ENCODE measurements around the gene SLC26A6.

DNA sequence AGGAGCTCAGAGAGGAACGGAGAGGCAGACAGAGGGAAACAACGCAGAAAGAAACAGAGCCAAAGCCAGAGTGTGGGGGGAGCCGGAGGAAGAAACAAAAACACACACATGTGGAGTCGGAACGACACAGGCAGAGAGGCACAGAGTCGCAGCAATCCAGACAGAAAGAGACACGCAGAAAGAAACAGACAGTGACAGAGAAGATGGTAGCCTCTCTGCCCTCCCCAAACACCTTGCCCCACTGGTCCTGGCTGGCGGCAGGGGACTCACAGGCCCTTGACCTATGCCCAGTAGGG is 48.7 kb upstream of the SLC26A6 start:
- TF ChIP-seq, protein P1, sequence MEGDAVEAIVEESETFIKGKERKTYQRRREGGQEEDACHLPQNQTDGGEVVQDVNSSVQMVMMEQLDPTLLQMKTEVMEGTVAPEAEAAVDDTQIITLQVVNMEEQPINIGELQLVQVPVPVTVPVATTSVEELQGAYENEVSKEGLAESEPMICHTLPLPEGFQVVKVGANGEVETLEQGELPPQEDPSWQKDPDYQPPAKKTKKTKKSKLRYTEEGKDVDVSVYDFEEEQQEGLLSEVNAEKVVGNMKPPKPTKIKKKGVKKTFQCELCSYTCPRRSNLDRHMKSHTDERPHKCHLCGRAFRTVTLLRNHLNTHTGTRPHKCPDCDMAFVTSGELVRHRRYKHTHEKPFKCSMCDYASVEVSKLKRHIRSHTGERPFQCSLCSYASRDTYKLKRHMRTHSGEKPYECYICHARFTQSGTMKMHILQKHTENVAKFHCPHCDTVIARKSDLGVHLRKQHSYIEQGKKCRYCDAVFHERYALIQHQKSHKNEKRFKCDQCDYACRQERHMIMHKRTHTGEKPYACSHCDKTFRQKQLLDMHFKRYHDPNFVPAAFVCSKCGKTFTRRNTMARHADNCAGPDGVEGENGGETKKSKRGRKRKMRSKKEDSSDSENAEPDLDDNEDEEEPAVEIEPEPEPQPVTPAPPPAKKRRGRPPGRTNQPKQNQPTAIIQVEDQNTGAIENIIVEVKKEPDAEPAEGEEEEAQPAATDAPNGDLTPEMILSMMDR (IDR thresholded peaks at IDR 0.05; ENCODE audit: low read depth, low read length, missing input control): no peak
- no peak for TF ChIP-seq RAD21 (IDR thresholded peaks at IDR 0.05)
- TF ChIP-seq, protein P2, sequence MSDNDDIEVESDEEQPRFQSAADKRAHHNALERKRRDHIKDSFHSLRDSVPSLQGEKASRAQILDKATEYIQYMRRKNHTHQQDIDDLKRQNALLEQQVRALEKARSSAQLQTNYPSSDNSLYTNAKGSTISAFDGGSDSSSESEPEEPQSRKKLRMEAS (IDR thresholded peaks at IDR 0.05): no peak
- TF ChIP-seq, protein P3, sequence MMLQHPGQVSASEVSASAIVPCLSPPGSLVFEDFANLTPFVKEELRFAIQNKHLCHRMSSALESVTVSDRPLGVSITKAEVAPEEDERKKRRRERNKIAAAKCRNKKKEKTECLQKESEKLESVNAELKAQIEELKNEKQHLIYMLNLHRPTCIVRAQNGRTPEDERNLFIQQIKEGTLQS (IDR thresholded peaks at IDR 0.05): no peak
- TF ChIP-seq, protein P4, sequence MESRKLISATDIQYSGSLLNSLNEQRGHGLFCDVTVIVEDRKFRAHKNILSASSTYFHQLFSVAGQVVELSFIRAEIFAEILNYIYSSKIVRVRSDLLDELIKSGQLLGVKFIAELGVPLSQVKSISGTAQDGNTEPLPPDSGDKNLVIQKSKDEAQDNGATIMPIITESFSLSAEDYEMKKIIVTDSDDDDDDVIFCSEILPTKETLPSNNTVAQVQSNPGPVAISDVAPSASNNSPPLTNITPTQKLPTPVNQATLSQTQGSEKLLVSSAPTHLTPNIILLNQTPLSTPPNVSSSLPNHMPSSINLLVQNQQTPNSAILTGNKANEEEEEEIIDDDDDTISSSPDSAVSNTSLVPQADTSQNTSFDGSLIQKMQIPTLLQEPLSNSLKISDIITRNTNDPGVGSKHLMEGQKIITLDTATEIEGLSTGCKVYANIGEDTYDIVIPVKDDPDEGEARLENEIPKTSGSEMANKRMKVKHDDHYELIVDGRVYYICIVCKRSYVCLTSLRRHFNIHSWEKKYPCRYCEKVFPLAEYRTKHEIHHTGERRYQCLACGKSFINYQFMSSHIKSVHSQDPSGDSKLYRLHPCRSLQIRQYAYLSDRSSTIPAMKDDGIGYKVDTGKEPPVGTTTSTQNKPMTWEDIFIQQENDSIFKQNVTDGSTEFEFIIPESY (IDR thresholded peaks at IDR 0.05): no peak
- TF ChIP-seq RXRA (IDR thresholded peaks at IDR 0.05): no peak
- no peak for TF ChIP-seq EGR1 (IDR thresholded peaks at IDR 0.05; ENCODE audit: low read depth in 2 of 2)
- no peak for TF ChIP-seq FOXA1 (IDR thresholded peaks at IDR 0.05)
- no peak for TF ChIP-seq JUND (IDR thresholded peaks at IDR 0.05)
- no peak for TF ChIP-seq GABPA (IDR thresholded peaks at IDR 0.05 in 1 of 2, conservative IDR thresholded peaks at IDR 0.05 in 1 of 2)
- TF ChIP-seq, protein P5, sequence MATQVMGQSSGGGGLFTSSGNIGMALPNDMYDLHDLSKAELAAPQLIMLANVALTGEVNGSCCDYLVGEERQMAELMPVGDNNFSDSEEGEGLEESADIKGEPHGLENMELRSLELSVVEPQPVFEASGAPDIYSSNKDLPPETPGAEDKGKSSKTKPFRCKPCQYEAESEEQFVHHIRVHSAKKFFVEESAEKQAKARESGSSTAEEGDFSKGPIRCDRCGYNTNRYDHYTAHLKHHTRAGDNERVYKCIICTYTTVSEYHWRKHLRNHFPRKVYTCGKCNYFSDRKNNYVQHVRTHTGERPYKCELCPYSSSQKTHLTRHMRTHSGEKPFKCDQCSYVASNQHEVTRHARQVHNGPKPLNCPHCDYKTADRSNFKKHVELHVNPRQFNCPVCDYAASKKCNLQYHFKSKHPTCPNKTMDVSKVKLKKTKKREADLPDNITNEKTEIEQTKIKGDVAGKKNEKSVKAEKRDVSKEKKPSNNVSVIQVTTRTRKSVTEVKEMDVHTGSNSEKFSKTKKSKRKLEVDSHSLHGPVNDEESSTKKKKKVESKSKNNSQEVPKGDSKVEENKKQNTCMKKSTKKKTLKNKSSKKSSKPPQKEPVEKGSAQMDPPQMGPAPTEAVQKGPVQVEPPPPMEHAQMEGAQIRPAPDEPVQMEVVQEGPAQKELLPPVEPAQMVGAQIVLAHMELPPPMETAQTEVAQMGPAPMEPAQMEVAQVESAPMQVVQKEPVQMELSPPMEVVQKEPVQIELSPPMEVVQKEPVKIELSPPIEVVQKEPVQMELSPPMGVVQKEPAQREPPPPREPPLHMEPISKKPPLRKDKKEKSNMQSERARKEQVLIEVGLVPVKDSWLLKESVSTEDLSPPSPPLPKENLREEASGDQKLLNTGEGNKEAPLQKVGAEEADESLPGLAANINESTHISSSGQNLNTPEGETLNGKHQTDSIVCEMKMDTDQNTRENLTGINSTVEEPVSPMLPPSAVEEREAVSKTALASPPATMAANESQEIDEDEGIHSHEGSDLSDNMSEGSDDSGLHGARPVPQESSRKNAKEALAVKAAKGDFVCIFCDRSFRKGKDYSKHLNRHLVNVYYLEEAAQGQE (IDR thresholded peaks at IDR 0.05): no peak
- TF ChIP-seq TAF1 (conservative IDR thresholded peaks at IDR 0.05): no peak
- no peak for TF ChIP-seq NR2F2 (IDR thresholded peaks at IDR 0.05)
- TF ChIP-seq SP1 (IDR thresholded peaks at IDR 0.05): no peak
